Uterus (tissue), 2 donors: Measurements from ENCODE around the gene PTCH1.

Experiments used
- CTCF ChIP-seq, 4 experiments: fragments of 200-600 bp in 2 of 4; fragments of 450-650 bp in 2 of 4; sonication (generic) in 2 of 4; IDR thresholded peaks; one replicate each; pipeline ENCODE4 v1.5.1; 2016 to 2019; ENCODE audit warnings: antibody characterized with exemption in 4 of 4, mild to moderate bottlenecking in 2 of 4, moderate library complexity in 1 of 4
- POLR2A ChIP-seq, 2 donors: fragments of 450-650 bp; IDR thresholded peaks; one replicate each; pipeline ENCODE4 v1.6.1; 2016; ENCODE audit warnings: antibody characterized with exemption in 2 of 2, mild to moderate bottlenecking in 1 of 2, moderate library complexity in 1 of 2

GRCh38 chr9:95508242-95508967 lies 8.4 kb downstream of the PTCH1 start:
- TF ChIP-seq CTCF (IDR thresholded peaks at IDR 0.05), result no peak
- TF ChIP-seq POLR2A (IDR thresholded peaks at IDR 0.05), result peak in 1 of 2 donors; percentile 9
